ENCODE measurements around the gene PTCRA. TPM values are rescaled to one million over a fixed set of nuclear protein-coding genes. Genes with fewer than 3 reads are reported as not detected.

The PTCRA gene
- total RNA-seq, 1 donor from 2014 or later, result not detected

GRCh38 chr6:42937548-42938427, 21.9 kb downstream of the PTCRA start:
- H3K4me3 ChIP-seq, result no peak overlapping the region
- H3K9me3 ChIP-seq, result no peaks in the 10 kb centered on the region
- peaks cover 10% of the 10 kb centered on the region for H3K4me1 ChIP-seq
- no peaks in the 10 kb centered on the region for H3K27me3 ChIP-seq
- no peak overlapping the region for H3K27ac ChIP-seq
- intact Hi-C loops (cut with DNase I), result no loop called here
- no peak for TF ChIP-seq CTCF (IDR thresholded peaks at IDR 0.05)
- no peak for TF ChIP-seq POLR2AphosphoS5 (IDR thresholded peaks at IDR 0.05; ENCODE audit: insufficient read depth in 1 of 2, low read depth in 1 of 2)
- no peak for TF ChIP-seq POLR2A (IDR thresholded peaks at IDR 0.05)
- H3K36me3 ChIP-seq, result peaks cover 0 to 44% of the 10 kb centered on the region in 2 donors
- no peak for DNase-seq (ENCODE audit: extremely low spot score in 2 of 2)

- Histone ChIP-seq H3K36me3 (peaks cover 0 to 44% of the 10 kb centered on the region in 2 donors), H3K27ac (no peak overlapping the region), H3K4me1 (peaks cover 3% of the 10 kb centered on the region), H3K4me3 (no peak overlapping the region), H3K27me3 (no peaks in the 10 kb centered on the region), H3K9me3 (no peaks in the 10 kb centered on the region)
- no peak for TF ChIP-seq CTCF (IDR thresholded peaks at IDR 0.05)
- no peak for TF ChIP-seq POLR2AphosphoS5 (IDR thresholded peaks at IDR 0.05; ENCODE audit: insufficient read depth in 1 of 2, low read depth in 1 of 2)
- DNase-seq (ENCODE audit: extremely low spot score in 2 of 2), result no peak
- intact Hi-C loops (cut with DNase I), result no loop called here
These were observed 22.6 kb downstream of the PTCRA start for GRCh38 chr6:42938428-42938796.

- Histone ChIP-seq H3K27me3 (no peaks in the 10 kb centered on the region), H3K36me3 (peaks cover 0 to 44% of the 10 kb centered on the region in 2 donors), H3K9me3 (no peaks in the 10 kb centered on the region), H3K4me3 (no peak overlapping the region), H3K27ac (no peak overlapping the region), H3K4me1 (no peaks in the 10 kb centered on the region)
- no peak for TF ChIP-seq CTCF (IDR thresholded peaks at IDR 0.05)
- TF ChIP-seq POLR2A (IDR thresholded peaks at IDR 0.05), result no peak
- no peak for TF ChIP-seq POLR2AphosphoS5 (IDR thresholded peaks at IDR 0.05; ENCODE audit: insufficient read depth in 1 of 2, low read depth in 1 of 2)
- intact Hi-C loops (cut with DNase I), result no loop called here
- DNase-seq (ENCODE audit: extremely low spot score in 2 of 2), result no peak
These were observed 23.3 kb downstream of the PTCRA start for GRCh38 chr6:42938987-42939809.

GRCh38 chr6:42939810-42940167, 23.9 kb downstream of the PTCRA start:
- H3K27ac ChIP-seq, result no peak overlapping the region
- DNase-seq (ENCODE audit: extremely low spot score in 2 of 2), result no peak
- peaks cover 0 to 40% of the 10 kb centered on the region in 2 donors for H3K36me3 ChIP-seq

More at GRCh38 chr6:42939810-42940167, 23.9 kb downstream of the PTCRA start:
- Histone ChIP-seq H3K4me3 (no peak overlapping the region), H3K4me1 (no peaks in the 10 kb centered on the region), H3K9me3 (no peaks in the 10 kb centered on the region), H3K27me3 (no peaks in the 10 kb centered on the region)
- intact Hi-C loops (cut with DNase I), result no loop called here
- TF ChIP-seq POLR2A (IDR thresholded peaks at IDR 0.05), result no peak
- TF ChIP-seq POLR2AphosphoS5 (IDR thresholded peaks at IDR 0.05; ENCODE audit: insufficient read depth in 1 of 2, low read depth in 1 of 2), result no peak
- TF ChIP-seq CTCF (IDR thresholded peaks at IDR 0.05), result no peak
